Neural progenitor cell (in vitro differentiated cells): Measurements from ENCODE around the gene UAP1L1. TPM values are rescaled to one million over a fixed set of nuclear protein-coding genes. Genes with fewer than 3 reads are reported as not detected.

ENCODE experiments used
- DNase-seq: peaks from one replicate; pipeline ENCODE4 v3.0.0-alpha.2; 2016; ENCODE audit warnings: low spot score
- H2AFZ ChIP-seq: fragments of 200-600 bp; sonication (generic); replicated peaks from 2 replicates; pipeline ENCODE4 v1.6.1; 2016; ENCODE audit warnings: antibody characterized with exemption
- H3F3A ChIP-seq: fragments of 200-600 bp; sonication (generic); 2 replicates; pipeline ENCODE4 v1.6.1; 2016; ENCODE audit warnings: antibody characterized with exemption, low read depth
- H3K27ac ChIP-seq: fragments of 200-600 bp; sonication (generic); 2 replicates; pipeline ENCODE4 v1.5.1; 2016; ENCODE audit warnings: mild to moderate bottlenecking
- H3K27me3 ChIP-seq: fragments of 200-600 bp; sonication (generic); 2 replicates; pipeline ENCODE4 v1.6.1; 2016; ENCODE audit warnings: mild to moderate bottlenecking, moderate library complexity
- H3K36me3 ChIP-seq: fragments of 200-600 bp; sonication (generic); 2 replicates; pipeline ENCODE4 v1.5.1; 2016
- H3K4me1 ChIP-seq: fragments of 200-600 bp; sonication (generic); 2 replicates; pipeline ENCODE4 v1.6.1; 2016; ENCODE audit warnings: mixed run types
- H3K4me2 ChIP-seq: fragments of 200-600 bp; sonication (generic); 2 replicates; pipeline ENCODE4 v1.6.1; 2016
- H3K4me3 ChIP-seq: fragments of 200-600 bp; sonication (generic); 2 replicates; pipeline ENCODE4 v1.5.1; 2016
- H3K79me2 ChIP-seq: fragments of 200-600 bp; sonication (generic); 2 replicates; pipeline ENCODE4 v1.6.1; 2016; ENCODE audit warnings: low read depth
- H3K9ac ChIP-seq: fragments of 200-600 bp; sonication (generic); 2 replicates; pipeline ENCODE4 v1.6.1; 2016
- H3K9me3 ChIP-seq: fragments of 200-600 bp; sonication (generic); 2 replicates; pipeline ENCODE4 v1.5.1; 2016; ENCODE audit warnings: low read depth
- H4K20me1 ChIP-seq: fragments of 200-600 bp; sonication (generic); 2 replicates; pipeline ENCODE4 v1.6.1; 2016; ENCODE audit warnings: low read depth
- H3K27ac Mint-ChIP-seq: 3 replicates; pipeline ENCODE4 v1.8.0; 2021; ENCODE audit warnings: mixed read lengths
- H3K27me3 Mint-ChIP-seq: 2 replicates; pipeline ENCODE4 v1.8.0; 2022; ENCODE audit warnings: low read depth, mild to moderate bottlenecking, inconsistent platforms, moderate library complexity, mixed read lengths; ENCODE audit not compliant: insufficient read depth
- H3K36me3 Mint-ChIP-seq: 3 replicates; pipeline ENCODE4 v1.8.0; 2021; ENCODE audit warnings: mixed read lengths
- H3K4me1 Mint-ChIP-seq: 3 replicates; pipeline ENCODE4 v1.8.0; 2021; ENCODE audit warnings: mixed read lengths
- H3K4me3 Mint-ChIP-seq: 3 replicates; pipeline ENCODE4 v1.8.0; 2021; ENCODE audit warnings: mild to moderate bottlenecking, moderate library complexity, mixed read lengths
- H3K9me3 Mint-ChIP-seq: 3 replicates; pipeline ENCODE4 v1.8.0; 2020; ENCODE audit warnings: mixed read lengths
- CTCF ChIP-seq: fragments of 200-600 bp; sonication (generic); IDR thresholded peaks from 2 replicates; pipeline ENCODE4 v1.5.1; 2017; ENCODE audit warnings: antibody characterized with exemption, mild to moderate bottlenecking
- EZH2 ChIP-seq: fragments of 200-600 bp; sonication (generic); IDR thresholded peaks from 2 replicates; pipeline ENCODE4 v1.6.1; 2017; ENCODE audit warnings: antibody characterized with exemption, mild to moderate bottlenecking, moderate library complexity
- EZH2phosphoT487 ChIP-seq: fragments of 200-600 bp; sonication (generic); IDR thresholded peaks from 2 replicates; pipeline ENCODE4 v1.6.1; 2017; ENCODE audit warnings: antibody characterized with exemption
- total RNA-seq: library from RNA; depleted of rRNA; stranded (reverse); fragments of >200 nt; gene quantifications from 2 replicates; pipeline ENCODE4 v1.2.3, GENCODE V29; 2015; ENCODE audit warnings: low replicate concordance

Gene UAP1L1
- total RNA-seq, 1 donor from 2014 or later, result 0.51 TPM

GRCh38 chr9:137030006-137030405, 47.3 kb upstream of the UAP1L1 start:
- H3K27me3 Mint-ChIP-seq, result no peaks in the 10 kb centered on the region
- Histone ChIP-seq H3K36me3 (no peaks in the 10 kb centered on the region), H3K9ac (no peak overlapping the region), H2AFZ (no peak overlapping the region), H3K4me2 (no peak overlapping the region), H3K9me3 (no peaks in the 10 kb centered on the region), H3K4me1 (peaks cover 13% of the 10 kb centered on the region), H3K4me3 (no peak overlapping the region), H3K27me3 (peaks cover 24% of the 10 kb centered on the region), H3F3A (peaks cover 28% of the 10 kb centered on the region), H4K20me1 (peaks cover 5% of the 10 kb centered on the region), H3K27ac (no peak overlapping the region), H3K79me2 (no peaks in the 10 kb centered on the region)
- peak overlapping the region; percentile 82 for H3K4me3 Mint-ChIP-seq
- no peak overlapping the region for H3K27ac Mint-ChIP-seq
- no peaks in the 10 kb centered on the region for H3K36me3 Mint-ChIP-seq
- no peaks in the 10 kb centered on the region for H3K9me3 Mint-ChIP-seq
- peaks cover 12% of the 10 kb centered on the region for H3K4me1 Mint-ChIP-seq
- DNase-seq, result no peak
- TF ChIP-seq EZH2phosphoT487 (no peak), EZH2 (no peak), CTCF (no peak)

GRCh38 chr9:137030538-137031527, 46.5 kb upstream of the UAP1L1 start:
- H3K27ac ChIP-seq, result no peak overlapping the region
- H3K4me2 ChIP-seq, result no peak overlapping the region
- no peak overlapping the region for H3K9ac ChIP-seq
- peaks cover 8% of the 10 kb centered on the region for H3K4me1 ChIP-seq
- no peak for DNase-seq
- H3F3A ChIP-seq, result peaks cover 29% of the 10 kb centered on the region
- no peaks in the 10 kb centered on the region for H3K79me2 ChIP-seq
- H3K4me1 Mint-ChIP-seq, result peaks cover 9% of the 10 kb centered on the region
- H3K27me3 ChIP-seq, result peaks cover 24% of the 10 kb centered on the region
- H3K4me3 ChIP-seq, result no peak overlapping the region
- H3K36me3 ChIP-seq, result no peaks in the 10 kb centered on the region
- peaks cover 5% of the 10 kb centered on the region for H4K20me1 ChIP-seq
- H2AFZ ChIP-seq, result no peak overlapping the region
- no peaks in the 10 kb centered on the region for H3K9me3 Mint-ChIP-seq
- no peak overlapping the region for H3K4me3 Mint-ChIP-seq
- no peak for TF ChIP-seq EZH2phosphoT487
- TF ChIP-seq CTCF, result no peak
- no peak for TF ChIP-seq EZH2
- H3K36me3 Mint-ChIP-seq, result no peaks in the 10 kb centered on the region
- H3K27me3 Mint-ChIP-seq, result no peaks in the 10 kb centered on the region
- no peaks in the 10 kb centered on the region for H3K9me3 ChIP-seq
- no peak overlapping the region for H3K27ac Mint-ChIP-seq

GRCh38 chr9:137031904-137032640, 45.2 kb upstream of the UAP1L1 start, which contains the start of gene FUT7:
Gene FUT7, minus strand, starts transcription at chr9:137032088. Its CDS starts 97 bp downstream, at chr9:137031991.
- H3F3A ChIP-seq, result peaks cover 26% of the 10 kb centered on the region
- no peak within 1 kb of the TSS for H3K4me2 ChIP-seq
- no peak for DNase-seq
- H2AFZ ChIP-seq, result no peak within 1 kb of the TSS
- H3K36me3 ChIP-seq, result no peaks in the 10 kb centered on the region
- TF ChIP-seq EZH2phosphoT487 (no peak), EZH2 (no peak)
- H3K9ac ChIP-seq, result no peak within 1 kb of the TSS
- H3K36me3 Mint-ChIP-seq, result no peaks in the 10 kb centered on the region
- H3K27me3 Mint-ChIP-seq, result no peaks in the 10 kb centered on the region
- H3K79me2 ChIP-seq, result no peaks in the 10 kb centered on the region
- no peak within 1 kb of the TSS for H3K4me3 Mint-ChIP-seq
- no peak within 1 kb of the TSS for H3K27ac Mint-ChIP-seq
- no peak within 1 kb of the TSS for H3K4me3 ChIP-seq
- peaks cover 5% of the 10 kb centered on the region for H3K4me1 ChIP-seq
- H3K27ac ChIP-seq, result no peak within 1 kb of the TSS
- H3K9me3 Mint-ChIP-seq, result no peaks in the 10 kb centered on the region
- peaks cover 8% of the 10 kb centered on the region for H3K4me1 Mint-ChIP-seq
- no peaks in the 10 kb centered on the region for H4K20me1 ChIP-seq
- no peaks in the 10 kb centered on the region for H3K9me3 ChIP-seq
- peaks cover 18% of the 10 kb centered on the region for H3K27me3 ChIP-seq
